HG03565 (cell line): ENCODE data around the gene FAM131B.
"Not testable (repeated sequence)": the region's sequence is repeated elsewhere in the genome, so short reads cannot be mapped to it uniquely, and the experiment has no call there.

Experiments used
- ATAC-seq: cut with Tn5 transposase; IDR thresholded peaks from one replicate; pipeline ENCODE4 v1.9.1; 2021; ENCODE audit warnings: mild to moderate bottlenecking, moderate library complexity; ENCODE audit not compliant: unreplicated experiment

The FAM131B gene

GRCh38 chr7:143395187-143396149 is 33.0 kb upstream of the FAM131B start:
- no peak for ATAC-seq

GRCh38 chr7:143394777-143395176 is 32.3 kb upstream of the FAM131B start:
- ATAC-seq, result no peak

GRCh38 chr7:143394068-143394467 is 31.6 kb upstream of the FAM131B start:
- ATAC-seq, result no peak

GRCh38 chr7:143393267-143394041 is 30.9 kb upstream of the FAM131B start:
- ATAC-seq, result no peak

- ATAC-seq, result no peak
Observed at GRCh38 chr7:143392875-143393266, 30.4 kb upstream of the FAM131B start.

GRCh38 chr7:143392427-143392826 is 29.9 kb upstream of the FAM131B start:
- ATAC-seq, result not testable (repeated sequence)

GRCh38 chr7:143391462-143392404 is 29.2 kb upstream of the FAM131B start:
- no peak for ATAC-seq

- ATAC-seq, result no peak
Observed at GRCh38 chr7:143390773-143391317, 28.3 kb upstream of the FAM131B start.

- ATAC-seq, result no peak
Observed at GRCh38 chr7:143390104-143390772, 27.7 kb upstream of the FAM131B start.

- no peak for ATAC-seq
Observed at GRCh38 chr7:143389316-143390103, 27.0 kb upstream of the FAM131B start.

- ATAC-seq, result no peak
Observed at GRCh38 chr7:143388491-143389101, 26.1 kb upstream of the FAM131B start.

- no peak for ATAC-seq
Observed at GRCh38 chr7:143388051-143388450, 25.5 kb upstream of the FAM131B start.

GRCh38 chr7:143387156-143387975 is 24.9 kb upstream of the FAM131B start:
- ATAC-seq, result no peak

GRCh38 chr7:143385891-143386781 is 23.6 kb upstream of the FAM131B start:
- no peak for ATAC-seq

GRCh38 chr7:143384661-143385631 is 22.4 kb upstream of the FAM131B start:
- no peak for ATAC-seq

- ATAC-seq, result no peak
Observed at GRCh38 chr7:143384148-143384547, 21.6 kb upstream of the FAM131B start.
